ENCODE measurements around the gene ABTB2.

Gene ABTB2

DNA sequence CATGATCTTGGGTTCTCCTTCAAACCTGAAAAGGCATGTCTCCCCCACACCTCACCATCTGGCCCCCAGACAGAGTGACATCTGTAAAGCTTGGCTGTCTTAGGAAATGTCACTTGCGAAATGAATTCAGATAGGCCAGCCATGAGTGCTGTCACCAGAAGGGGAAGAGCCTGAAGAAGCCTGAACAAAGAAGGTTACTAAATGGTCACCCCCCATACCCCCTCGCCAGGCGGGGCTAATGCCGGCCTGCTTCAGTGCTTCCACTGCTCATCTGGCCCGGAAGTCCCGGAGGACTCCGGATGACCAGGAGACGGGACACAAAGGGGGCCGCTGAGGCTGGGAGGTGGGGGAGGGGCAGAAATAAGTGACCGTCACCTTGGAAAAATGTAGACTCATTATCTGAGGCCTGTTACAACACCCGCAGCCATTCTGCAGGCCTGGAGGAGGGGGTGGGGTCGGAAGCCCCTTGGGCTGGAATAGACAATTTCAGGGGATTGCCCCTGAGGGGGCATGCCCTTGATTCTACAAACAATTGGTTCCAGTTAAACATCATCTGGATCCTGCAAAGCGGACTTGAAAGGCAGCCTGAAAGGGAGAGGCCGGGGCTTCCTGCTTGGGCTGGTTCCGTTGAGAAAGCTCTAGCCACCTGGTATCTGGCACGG lies 209.2 kb downstream of the ABTB2 start:
- DNase-seq (ENCODE audit: low read depth) = no peak

GRCh38 chr11:34147581-34147980 lies 210.2 kb downstream of the ABTB2 start:
- no peak for DNase-seq (ENCODE audit: low read depth)

DNA sequence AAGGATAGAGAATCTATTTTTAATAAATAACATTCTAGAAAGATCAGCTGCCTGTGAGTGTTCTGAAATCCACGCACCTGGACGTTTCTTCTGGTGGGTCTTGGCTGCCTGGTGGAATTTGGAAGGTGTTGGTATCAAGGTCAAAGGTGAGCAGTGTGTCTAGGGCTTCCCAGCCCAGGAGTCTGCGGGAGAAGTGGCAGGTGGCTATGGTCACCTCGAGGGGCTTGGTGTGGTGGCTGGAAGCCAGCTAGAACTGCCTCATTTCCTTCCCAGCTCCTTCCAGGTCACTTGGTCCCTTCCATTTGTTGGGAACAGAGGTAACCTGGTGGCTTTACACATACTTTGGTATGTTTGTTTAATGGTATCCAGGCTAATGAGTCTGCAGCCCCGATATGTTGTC lies 210.9 kb downstream of the ABTB2 start:
- DNase-seq (ENCODE audit: low read depth) = no peak

- no peak for DNase-seq (ENCODE audit: low read depth)
Measured at GRCh38 chr11:34146411-34146810, 211.4 kb downstream of the ABTB2 start.

DNA sequence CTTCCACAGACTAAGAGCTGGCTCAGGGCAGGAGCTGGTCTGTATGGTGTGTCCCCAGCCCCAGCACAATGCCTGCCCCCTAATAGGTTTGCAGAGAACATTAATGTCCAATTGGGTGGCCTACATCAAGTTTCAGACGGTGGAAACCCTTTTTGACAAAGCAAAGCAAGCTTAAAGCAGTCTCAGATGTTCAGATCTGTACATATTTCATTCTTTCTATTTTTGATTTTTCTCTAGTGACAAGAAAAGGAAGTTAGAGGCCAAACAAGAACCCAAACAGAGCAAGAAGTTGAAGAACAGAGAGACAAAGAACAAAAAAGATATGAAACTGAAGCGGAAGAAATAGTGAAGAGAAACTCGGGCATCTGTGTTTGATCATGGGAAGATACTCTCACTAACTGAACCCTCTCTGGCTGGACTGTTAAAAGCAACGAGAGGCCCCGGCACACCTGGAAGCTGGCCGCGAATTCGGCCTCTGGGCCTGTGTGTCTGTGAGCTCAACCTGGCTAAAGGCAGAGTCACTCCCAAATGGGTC lies 211.9 kb downstream of the ABTB2 start:
- no peak for DNase-seq (ENCODE audit: low read depth)

GRCh38 chr11:34145073-34145472 lies 212.7 kb downstream of the ABTB2 start:
- DNase-seq (ENCODE audit: low read depth) = no peak

- no peak for DNase-seq (ENCODE audit: low read depth)
Measured at GRCh38 chr11:34143048-34143447, 214.8 kb downstream of the ABTB2 start.

DNA sequence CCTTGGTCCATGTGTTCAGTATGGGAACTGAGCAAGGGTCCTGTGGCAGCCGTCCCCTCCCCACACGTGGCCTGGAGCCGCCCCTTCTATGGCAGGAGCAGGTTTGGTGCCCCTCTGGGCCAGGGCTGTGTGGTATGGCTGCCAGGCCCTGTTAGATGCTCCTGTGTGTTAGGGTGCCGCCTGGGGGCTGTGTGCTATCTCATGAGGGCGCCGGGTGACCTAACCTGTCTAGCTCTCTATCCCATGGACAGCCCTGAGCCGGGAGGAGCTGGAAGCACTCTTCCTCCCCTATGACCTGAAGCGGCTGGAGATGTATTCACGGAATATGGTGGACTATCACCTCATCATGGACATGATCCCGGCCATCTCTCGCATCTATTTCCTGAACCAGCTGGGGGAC lies 217.7 kb downstream of the ABTB2 start:
- no peak for DNase-seq (ENCODE audit: low read depth)

DNA sequence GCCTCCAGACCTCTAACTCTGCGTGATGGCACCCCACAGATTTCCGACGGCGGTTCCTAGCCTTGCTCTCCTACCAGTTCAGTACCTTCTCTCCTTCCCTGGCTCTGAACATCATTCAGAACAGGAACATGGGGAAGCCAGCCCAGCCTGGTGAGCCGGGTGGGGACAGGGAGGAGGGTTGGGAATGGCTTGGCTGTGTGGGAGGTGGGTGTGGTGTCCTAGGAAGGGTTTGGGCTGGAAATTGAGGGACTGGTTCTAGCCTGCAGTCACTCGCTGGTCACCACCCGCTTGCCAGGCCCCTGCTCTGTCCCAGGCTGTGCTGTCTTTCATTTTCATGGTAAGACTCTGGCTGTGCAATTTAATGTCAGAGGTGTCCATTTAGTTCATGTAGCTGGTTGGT lies 218.5 kb downstream of the ABTB2 start:
- no peak for DNase-seq (ENCODE audit: low read depth)

- DNase-seq (ENCODE audit: low read depth) = no peak
Measured at GRCh38 chr11:34136420-34136819, 221.4 kb downstream of the ABTB2 start.

- no peak for DNase-seq (ENCODE audit: low read depth)
Measured at GRCh38 chr11:34135439-34135838, 222.4 kb downstream of the ABTB2 start.

- no peak for DNase-seq (ENCODE audit: low read depth)
Measured at GRCh38 chr11:34134765-34135164, 223.0 kb downstream of the ABTB2 start.

DNA sequence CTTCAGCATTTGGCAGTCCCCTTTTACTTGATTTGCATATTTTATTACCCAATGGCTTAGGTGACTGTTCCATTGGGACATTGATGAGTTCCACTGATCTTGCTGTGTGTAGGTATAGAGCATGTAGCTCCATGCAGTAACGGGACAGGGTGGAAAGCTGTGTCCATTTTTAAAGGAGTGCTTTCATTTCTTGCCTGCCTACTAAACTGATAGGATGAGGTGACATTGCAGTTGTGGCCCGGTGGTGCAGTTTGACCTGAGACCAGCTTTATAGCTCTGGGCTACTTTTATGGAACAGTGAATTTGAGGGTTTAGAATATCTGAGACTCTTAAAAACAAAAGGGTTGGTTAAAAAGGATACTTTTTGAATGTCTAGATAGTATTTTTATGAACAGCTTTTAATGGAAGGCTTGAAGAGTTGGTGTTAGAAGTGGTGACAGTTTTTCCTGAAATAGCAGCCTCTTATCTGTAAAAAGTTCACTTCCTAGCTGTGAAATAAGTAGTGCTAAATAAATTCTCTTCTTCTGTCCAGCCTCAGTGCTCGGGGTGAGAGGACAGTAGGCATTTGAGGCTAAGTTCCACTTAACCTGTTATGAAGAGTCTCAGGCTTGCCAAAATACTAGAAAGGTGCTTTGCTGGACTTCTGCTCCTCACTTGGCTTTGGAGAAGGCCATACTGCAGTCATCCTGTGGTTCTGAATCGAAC lies 225.4 kb downstream of the ABTB2 start:
- no peak for DNase-seq (ENCODE audit: low read depth)

GRCh38 chr11:34128824-34129223 lies 229.0 kb downstream of the ABTB2 start:
- no peak for DNase-seq (ENCODE audit: low read depth)

DNA sequence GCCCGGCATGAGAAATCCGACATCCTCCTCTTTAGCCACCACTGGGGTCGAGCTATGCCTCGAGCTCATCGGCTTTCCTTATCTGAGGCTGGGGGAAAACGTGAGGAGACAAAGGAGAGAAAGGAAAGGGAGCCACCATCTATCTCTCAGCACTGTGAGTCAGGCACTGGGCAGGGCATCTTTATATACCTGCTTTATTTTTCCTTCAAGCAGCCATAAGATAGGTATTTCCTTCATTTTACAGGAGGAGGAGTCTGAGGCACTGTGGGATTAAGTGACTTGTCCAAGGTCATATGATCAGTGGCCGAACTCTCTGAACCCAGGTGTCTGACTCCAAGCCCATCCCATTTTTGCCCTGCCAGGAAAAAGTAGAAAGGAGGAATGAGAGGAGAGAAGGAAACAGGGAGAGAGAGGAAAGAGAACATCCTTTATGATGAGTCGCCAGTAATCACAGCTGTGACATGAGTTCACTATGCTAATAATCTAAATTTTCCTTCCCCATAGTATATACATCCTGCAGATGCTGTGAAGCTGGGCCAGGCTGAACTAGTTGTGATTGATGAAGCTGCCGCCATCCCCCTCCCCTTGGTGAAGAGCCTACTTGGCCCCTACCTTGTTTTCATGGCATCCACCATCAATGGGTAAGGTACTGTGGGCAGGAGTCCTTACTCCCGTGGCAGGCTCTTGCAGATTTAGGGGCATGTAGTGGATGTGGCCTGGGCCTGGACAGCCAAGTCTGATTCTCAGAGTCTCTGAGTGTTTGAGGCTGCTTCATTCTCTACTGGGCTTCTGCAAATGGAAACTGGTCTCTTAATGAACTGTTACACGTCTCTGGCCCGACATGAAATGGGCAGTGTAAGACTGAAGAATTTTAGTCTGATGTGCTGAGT lies 230.6 kb downstream of the ABTB2 start:
- DNase-seq (ENCODE audit: low read depth) = no peak

GRCh38 chr11:34124885-34125668 lies 232.7 kb downstream of the ABTB2 start:
- DNase-seq (ENCODE audit: low read depth) = no peak

- no peak for DNase-seq (ENCODE audit: low read depth)
Measured at GRCh38 chr11:34120651-34121050, 237.2 kb downstream of the ABTB2 start.

DNA sequence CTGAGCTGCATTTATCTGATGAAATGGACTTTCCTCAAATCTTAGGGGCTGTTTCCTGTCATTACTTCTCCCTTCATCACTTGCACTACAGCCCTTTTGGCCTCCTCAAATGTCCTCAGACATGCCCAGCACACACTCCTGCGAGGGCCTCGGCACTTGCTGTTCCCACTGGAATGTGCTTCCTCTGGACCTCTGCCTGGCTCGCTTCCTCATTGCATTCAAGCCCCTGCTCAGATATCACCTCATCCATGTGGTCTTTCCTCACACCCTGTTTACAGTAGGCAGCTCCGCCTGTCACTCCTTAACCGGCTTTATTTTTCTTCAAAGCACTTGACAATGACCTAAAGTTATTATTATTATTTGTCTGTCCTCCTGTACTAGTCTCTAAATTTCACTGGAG lies 243.3 kb downstream of the ABTB2 start:
- DNase-seq (ENCODE audit: low read depth) = no peak

DNA sequence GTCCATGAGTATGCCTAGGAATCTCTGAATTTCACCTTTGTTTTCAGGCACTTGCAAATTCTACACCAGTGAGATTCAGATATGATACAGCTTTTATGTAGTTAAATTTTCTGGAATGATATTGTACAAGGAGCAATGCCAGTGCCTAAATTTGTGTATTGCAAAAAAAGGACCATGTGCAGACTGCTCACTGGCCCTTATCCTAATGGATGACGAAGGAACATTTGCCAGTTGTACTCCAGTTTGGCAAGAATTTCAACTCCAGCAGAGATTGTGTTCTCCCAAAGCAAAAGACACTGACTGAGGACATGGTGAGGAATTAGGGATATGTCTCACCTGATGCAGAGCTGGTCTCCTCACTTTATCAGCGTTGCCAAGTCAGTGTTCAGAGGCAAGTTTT lies 243.8 kb downstream of the ABTB2 start:
- no peak for DNase-seq (ENCODE audit: low read depth)

DNA sequence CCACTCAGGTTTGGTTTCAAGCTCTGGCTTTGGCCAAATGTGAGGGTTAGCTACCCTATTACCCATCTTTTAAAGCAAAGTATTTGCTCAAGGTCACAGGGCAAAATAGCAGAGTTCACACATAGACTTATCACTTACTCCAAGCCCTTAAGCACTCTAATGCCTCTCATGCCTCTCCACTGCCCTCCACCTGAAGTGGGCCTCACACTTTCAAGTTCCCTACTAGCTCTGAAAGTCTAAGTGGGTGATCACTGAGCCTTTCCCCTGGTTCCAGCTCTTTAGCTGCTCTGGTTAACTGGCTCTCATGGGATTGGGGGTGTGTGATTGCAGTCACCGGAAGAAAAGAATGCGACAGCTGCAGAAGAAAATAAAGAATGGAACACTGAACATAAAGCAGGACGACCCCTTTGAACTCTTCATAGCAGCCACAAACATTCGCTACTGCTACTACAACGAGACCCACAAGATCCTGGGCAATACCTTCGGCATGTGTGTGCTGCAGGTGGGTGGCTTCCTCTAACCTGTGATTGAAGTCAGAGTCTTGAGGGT lies 246.0 kb downstream of the ABTB2 start:
- no peak for DNase-seq (ENCODE audit: low read depth)

DNA sequence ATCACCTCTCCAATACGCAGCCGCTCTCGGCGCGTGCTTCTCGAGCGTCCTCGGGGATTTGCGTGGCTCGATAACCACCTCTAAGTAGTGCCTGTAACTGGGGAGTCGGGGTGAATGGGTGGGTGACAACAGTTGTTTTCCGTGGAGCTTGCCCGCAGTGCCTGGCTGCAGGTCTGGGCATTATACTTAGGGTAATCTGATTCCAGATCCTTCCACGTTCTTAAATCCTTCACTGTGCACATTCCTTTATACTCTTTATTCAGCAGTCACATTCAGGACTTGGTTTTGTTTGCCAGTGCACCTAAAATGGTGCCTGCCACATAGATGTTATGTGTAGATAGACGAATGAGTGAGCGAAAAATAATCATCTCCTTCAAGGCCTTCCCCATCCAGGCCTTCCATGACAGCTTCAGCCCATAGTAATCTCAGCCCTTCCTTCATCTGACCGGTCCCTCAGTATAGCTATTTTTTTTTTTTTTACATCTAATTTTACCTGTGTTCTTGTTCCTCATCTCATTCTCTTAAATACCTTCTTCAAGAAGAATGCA lies 251.8 kb downstream of the ABTB2 start:
- no peak for DNase-seq (ENCODE audit: low read depth)

Data from fibroblast of the conjunctiva (primary cell).